GM21528 (cell line): ENCODE results near the gene APMAP.
"Not testable (repeated sequence)": the region's sequence is repeated elsewhere in the genome, so short reads cannot be mapped to it uniquely, and the experiment has no call there.

ENCODE experiments used
- ATAC-seq: cut with Tn5 transposase; IDR thresholded peaks from one replicate; pipeline ENCODE4 v1.9.1; 2021; ENCODE audit warnings: mild to moderate bottlenecking, moderate library complexity; ENCODE audit not compliant: unreplicated experiment, low FRiP score

The APMAP gene

GRCh38 chr20:25008388-25009217 lies 16.1 kb upstream of the APMAP start:
- no peak for ATAC-seq

GRCh38 chr20:25007491-25008305 lies 15.1 kb upstream of the APMAP start:
- no peak for ATAC-seq

GRCh38 chr20:25006431-25007167 lies 14.0 kb upstream of the APMAP start:
- no peak for ATAC-seq

GRCh38 chr20:25005661-25006060 lies 13.1 kb upstream of the APMAP start:
- no peak for ATAC-seq

GRCh38 chr20:25005220-25005619 lies 12.7 kb upstream of the APMAP start:
- ATAC-seq, result no peak

GRCh38 chr20:25003002-25003401 lies 10.5 kb upstream of the APMAP start:
- no peak for ATAC-seq

- not testable (repeated sequence) for ATAC-seq
These were observed 8.8 kb upstream of the APMAP start for GRCh38 chr20:25001323-25001722.

GRCh38 chr20:25000268-25000801 lies 7.8 kb upstream of the APMAP start:
- no peak for ATAC-seq

- no peak for ATAC-seq
These were observed 7.0 kb upstream of the APMAP start for GRCh38 chr20:24999568-24999967.

- no peak for ATAC-seq
These were observed 6.3 kb upstream of the APMAP start for GRCh38 chr20:24998631-24999445.

- ATAC-seq, result no peak
These were observed 5.6 kb upstream of the APMAP start for GRCh38 chr20:24998121-24998520.

GRCh38 chr20:24996449-24997377 lies 4.2 kb upstream of the APMAP start:
- no peak for ATAC-seq

GRCh38 chr20:24995741-24996448 lies 3.3 kb upstream of the APMAP start:
- no peak for ATAC-seq

GRCh38 chr20:24994470-24995368 lies 2.2 kb upstream of the APMAP start:
- peak; percentile 36 for ATAC-seq

GRCh38 chr20:24994186-24994465 lies 1.6 kb upstream of the APMAP start:
- ATAC-seq, result no peak

- ATAC-seq, result no peak
These were observed 1.0 kb upstream of the APMAP start for GRCh38 chr20:24993337-24994185.
